Measurements from ENCODE around the gene TMEM9. TPM values are rescaled to one million over a fixed set of nuclear protein-coding genes. Genes with fewer than 3 reads are reported as not detected.

The TMEM9 gene
- total and polyA plus RNA-seq, 9 of the 15 experiments (the other 6 are each of a cell fraction or from before 2014, with no cell fraction given): 30.4 to 107 (median 67.6) TPM

GRCh38 chr1:201170533-201171062 lies 16.3 kb upstream of the TMEM9 start (continued):
- peak; percentile 80; the same call in 1 of the 2 replicates for TF ChIP-seq TCF15 (CRISPR knock-in tag; IDR thresholded peaks at IDR 0.05)
- no peak for TF ChIP-seq EWSR1 (IDR thresholded peaks at IDR 0.05; ENCODE audit: borderline replicate concordance, low read depth, partially characterized antibody)
- TF ChIP-seq L3MBTL2 (IDR thresholded peaks at IDR 0.05): peak; percentile 83
- no peak for TF ChIP-seq GATAD2B (IDR thresholded peaks at IDR 0.05; ENCODE audit: borderline replicate concordance)
- TF ChIP-seq ZBTB40 (IDR thresholded peaks at IDR 0.05): peak; percentile 8; the same call in 1 of the 2 replicates
- no peak for TF ChIP-seq ZBTB40 (CRISPR knock-in tag; IDR thresholded peaks at IDR 0.05)
- TF ChIP-seq U2AF1 (optimal IDR thresholded peaks at IDR 0.05; ENCODE audit: low read depth, low read length): no peak
- TF ChIP-seq ZEB2 (IDR thresholded peaks at IDR 0.05): peak; percentile 97; the same call in 1 of the 2 replicates
- no peak for TF ChIP-seq ZBTB49 (CRISPR knock-in tag; IDR thresholded peaks at IDR 0.05; ENCODE audit: borderline replicate concordance)
- TF ChIP-seq MAZ (CRISPR knock-in tag; conservative IDR thresholded peaks at IDR 0.05 in 1 of 2, IDR thresholded peaks at IDR 0.05 in 1 of 2): peak in 1 of 2 experiments; percentile 56; a peak in 3 of 4 replicates
- TF ChIP-seq CREM (IDR thresholded peaks at IDR 0.05; ENCODE audit: low read depth): peak; percentile 60
- TF ChIP-seq HIVEP1 (CRISPR knock-in tag; IDR thresholded peaks at IDR 0.05): peak; percentile 78; the same call in 1 of the 2 replicates
- no peak for TF ChIP-seq HMG20B (CRISPR knock-in tag; IDR thresholded peaks at IDR 0.05)
- TF ChIP-seq POLR2G (IDR thresholded peaks at IDR 0.05; ENCODE audit: low read depth, low read length): peak; percentile 94
- TF ChIP-seq ZNF263 (CRISPR knock-in tag; IDR thresholded peaks at IDR 0.05; ENCODE audit: borderline replicate concordance): no peak
- TF ChIP-seq IFI16 (CRISPR knock-in tag; IDR thresholded peaks at IDR 0.05): 0 out of 2 replicates have a peak, but pooled peaks have one; percentile 44
- TF ChIP-seq MEIS2 (IDR thresholded peaks at IDR 0.05; ENCODE audit: partially characterized antibody): peak; percentile 92

All from K562 (cell line).